Hematopoietic multipotent progenitor cell treated with erythropoietin and hydrocortisone succinate and interleukin-3 and kit ligand, for 8 days (in vitro differentiated cells): ENCODE data around the gene CELF3.

Experiments
- DNase-seq: peaks from one replicate; pipeline ENCODE4 v3.0.0-alpha.2; 2015

CELF3 gene

DNA sequence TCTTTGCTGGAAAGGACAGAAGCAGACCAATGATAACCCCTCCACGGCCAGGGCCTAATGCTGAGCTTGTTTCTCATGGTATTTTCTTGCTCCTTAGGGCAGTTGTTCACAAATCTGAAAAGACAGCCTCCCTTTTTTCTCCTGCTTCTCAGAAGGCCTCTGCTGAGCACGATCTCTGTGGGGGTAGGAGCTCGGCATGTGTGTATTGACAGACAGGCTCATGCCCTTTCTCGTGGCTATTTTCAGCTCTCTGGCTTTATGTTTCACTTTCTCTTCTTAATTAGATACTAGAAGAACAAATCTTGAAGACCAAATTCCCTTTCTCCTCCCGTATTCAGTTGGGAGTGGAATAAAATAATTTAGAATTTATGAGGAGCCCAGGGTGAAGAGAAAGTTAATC is 4.0 kb upstream of the CELF3 start:
- DNase-seq: no peak

DNA sequence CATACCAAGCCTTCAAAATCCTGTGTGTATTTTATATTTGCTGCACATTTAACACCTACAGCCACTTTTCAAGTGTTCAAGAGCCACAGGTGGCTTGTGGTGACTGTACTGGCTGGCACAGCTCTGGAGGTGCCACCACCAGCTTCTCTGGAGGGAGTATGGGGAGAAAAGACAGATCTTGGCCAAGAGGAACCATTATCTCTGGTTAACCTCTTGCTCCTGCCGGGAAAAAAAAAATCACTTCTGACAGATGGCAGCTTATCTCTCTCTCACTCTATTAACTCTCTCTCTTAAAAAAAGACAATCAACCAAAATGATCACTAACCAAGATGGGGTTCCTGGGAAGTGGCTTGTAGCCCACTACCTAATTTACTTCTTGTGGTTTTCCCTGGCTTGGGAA is 3.5 kb upstream of the CELF3 start:
- DNase-seq: peak; percentile 60

- DNase-seq: no peak
These were observed 2.1 kb upstream of the CELF3 start for GRCh38 chr1:151718666-151719065.

- no peak for DNase-seq
These were observed 1.4 kb upstream of the CELF3 start for GRCh38 chr1:151718011-151718431.

GRCh38 chr1:151716405-151716762 is 219 bp downstream of the CELF3 start:
- DNase-seq: no peak

DNA sequence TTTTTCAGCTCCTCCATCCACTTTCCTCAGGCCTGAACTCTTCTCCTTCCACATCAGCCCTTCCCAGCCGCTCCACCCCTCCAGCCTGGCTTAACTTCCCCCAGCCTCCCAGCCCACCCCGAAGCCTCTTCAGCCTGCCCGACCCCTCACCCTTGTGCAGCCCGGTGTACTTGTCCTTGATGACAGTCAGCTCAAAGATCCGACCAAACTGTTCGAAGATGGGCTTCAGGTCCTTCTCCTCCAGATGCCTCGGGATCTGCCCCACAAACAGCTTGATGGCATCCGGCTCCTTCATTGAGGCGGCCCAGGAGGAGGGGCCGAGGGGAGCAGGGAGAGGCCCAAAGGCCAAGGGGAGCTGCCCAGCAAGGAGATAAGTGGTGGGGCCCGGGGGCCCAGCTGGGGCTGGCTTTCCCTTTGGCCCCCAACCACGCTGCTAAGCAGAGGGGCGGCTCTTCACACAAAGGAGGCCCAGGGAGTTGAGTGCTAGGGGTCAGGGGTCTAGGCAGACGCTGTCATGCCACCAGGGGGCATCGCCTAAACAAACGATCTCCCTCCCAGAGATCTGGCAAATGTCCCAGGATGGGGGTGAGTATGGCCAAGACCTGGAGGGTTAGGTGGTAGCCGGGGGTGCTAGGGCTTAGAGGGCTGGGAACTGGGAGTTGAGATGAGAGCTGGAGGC is 738 bp downstream of the CELF3 start:
- DNase-seq: peak; percentile 52

GRCh38 chr1:151714820-151715725 is 1.5 kb downstream of the CELF3 start:
- DNase-seq: peak; percentile 92

DNA sequence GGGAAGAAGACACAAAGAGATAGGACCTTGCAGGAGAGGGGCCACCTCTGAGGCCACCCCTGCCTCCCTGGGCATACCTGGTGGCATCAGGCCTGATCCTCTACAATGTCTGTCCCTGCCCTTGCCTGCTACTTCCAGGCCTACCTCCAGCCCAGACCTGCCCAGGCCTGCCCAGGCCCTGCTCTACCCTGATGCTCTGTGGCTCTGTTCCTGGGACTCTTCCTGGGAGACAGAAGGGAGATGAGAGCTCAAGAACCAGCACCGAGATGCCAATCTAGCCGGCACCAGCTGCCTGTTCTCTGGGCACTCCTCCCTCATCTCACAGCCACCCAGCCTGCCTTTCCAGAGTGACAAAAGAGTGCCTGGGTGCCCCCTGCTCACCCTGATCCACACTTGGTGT is 2.7 kb downstream of the CELF3 start:
- no peak for DNase-seq

- DNase-seq: no peak
These were observed 3.6 kb downstream of the CELF3 start for GRCh38 chr1:151713044-151713443.

DNA sequence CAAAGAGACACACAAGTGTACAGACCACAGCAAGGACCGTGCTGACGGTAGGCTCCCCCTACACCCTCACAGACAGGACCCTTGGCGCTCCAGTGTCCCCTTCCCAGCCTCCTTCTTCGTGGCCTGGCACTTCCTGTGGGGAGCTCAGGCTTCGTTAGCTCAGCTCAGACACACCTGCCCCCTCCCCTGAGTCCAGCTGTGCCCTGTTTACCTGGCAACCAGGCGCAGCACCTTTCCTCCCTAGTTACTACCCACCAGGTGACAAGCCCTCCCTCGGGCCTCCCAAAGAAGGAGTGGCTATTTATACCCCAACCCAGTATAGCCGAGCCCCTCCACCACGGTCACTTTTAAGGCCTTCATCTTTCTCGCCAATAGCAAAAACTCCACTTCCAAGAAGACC is 4.7 kb downstream of the CELF3 start:
- DNase-seq: no peak

DNA sequence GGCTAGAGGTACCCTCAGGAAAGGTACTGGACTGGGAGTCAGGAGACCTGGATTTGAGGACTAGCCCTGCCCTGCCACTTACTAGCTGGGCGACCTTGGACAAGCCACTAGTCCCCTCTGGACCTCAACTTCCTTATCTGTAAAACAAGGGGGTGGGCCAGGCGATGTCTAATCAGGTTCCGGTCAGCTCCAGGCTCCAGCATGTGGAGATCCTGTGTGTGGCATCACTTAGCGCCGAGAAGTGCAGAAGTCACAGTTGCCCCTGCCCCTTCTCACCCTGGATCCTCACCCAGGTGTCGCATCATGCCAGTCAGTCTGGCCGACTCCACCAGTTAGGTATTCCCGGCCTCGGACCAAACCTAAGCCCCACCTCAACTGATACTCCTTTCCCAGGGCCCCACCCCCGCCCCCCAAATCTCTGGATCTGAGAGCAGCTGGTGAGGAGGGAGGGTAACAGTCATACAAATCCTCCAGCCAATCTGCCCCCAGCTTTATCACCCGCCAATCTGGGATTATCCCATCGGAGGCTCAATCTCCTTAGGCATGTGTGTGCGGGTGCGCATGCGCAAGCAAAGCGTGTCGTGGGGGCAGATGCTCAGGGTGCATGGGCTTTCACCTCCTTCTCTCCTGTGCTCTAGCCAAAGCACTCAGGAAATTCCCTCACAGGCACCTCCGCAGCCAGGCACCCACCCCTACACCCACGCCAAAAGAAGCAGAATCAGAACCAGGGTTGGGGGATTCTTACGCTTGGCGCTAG is 5.4 kb downstream of the CELF3 start:
- no peak for DNase-seq

DNA sequence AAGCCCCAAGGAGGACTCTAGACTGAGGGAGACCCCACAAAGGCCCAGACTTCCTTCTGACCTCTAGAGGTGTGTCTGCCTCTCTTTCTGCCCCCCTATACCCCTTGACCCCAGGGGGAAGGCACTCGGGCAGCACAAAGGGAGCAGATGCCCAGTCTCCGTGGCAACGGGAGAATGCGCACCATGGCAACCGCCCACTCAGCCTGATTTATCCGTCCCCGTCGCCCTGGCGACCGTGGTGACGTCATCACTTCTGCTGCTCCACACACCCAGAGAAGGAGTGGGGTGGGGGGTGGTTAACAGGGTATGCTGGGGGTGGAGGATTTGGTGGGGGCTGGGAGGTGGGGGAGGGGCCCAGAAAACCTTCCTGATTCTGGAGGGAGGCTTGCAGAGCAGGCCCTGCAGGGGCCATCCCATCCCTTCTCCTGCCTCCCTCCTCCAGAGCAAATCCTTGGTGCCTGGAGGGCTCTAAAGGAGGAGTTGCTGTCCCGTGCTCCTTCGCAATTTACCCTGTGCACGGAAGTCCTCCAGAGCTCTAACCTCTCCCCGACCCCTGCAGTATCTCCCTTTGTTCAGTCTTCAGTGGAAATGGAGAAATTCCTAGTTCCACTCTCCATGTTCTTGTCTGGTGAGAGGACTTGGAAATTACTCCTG is 6.3 kb downstream of the CELF3 start:
- peak; percentile 8 for DNase-seq

- DNase-seq: no peak
These were observed 7.7 kb downstream of the CELF3 start for GRCh38 chr1:151708891-151709290.

GRCh38 chr1:151707541-151708065 is 9.0 kb downstream of the CELF3 start:
- no peak for DNase-seq

GRCh38 chr1:151706464-151707415 is 9.9 kb downstream of the CELF3 start:
- no peak for DNase-seq

- DNase-seq: no peak
These were observed 10.7 kb downstream of the CELF3 start for GRCh38 chr1:151705753-151706463.

DNA sequence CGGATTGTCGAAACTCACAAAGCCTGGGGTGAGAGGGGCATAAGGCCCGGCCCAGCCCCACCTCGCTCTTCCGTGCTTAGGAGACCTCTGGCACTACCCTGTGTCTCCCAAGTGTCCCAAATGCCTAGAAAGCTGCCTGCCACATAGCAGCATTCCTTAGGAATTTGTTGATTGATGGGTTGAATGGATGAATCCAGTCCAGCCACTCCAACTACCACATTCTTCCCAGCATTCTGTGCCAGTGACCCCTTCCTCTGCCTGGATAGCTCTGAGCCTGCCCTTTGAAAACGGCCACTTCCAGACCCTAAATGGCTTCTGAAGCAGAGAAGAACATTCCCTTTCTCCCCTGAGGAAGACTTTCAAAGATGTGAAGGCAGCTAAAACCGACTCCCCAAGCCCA is 11.5 kb downstream of the CELF3 start:
- no peak for DNase-seq

- no peak for DNase-seq
These were observed 12.4 kb downstream of the CELF3 start for GRCh38 chr1:151704246-151704645.

GRCh38 chr1:151703813-151704212 is 12.8 kb downstream of the CELF3 start:
- no peak for DNase-seq

- no peak for DNase-seq
These were observed 13.7 kb downstream of the CELF3 start for GRCh38 chr1:151702936-151703335.

DNA sequence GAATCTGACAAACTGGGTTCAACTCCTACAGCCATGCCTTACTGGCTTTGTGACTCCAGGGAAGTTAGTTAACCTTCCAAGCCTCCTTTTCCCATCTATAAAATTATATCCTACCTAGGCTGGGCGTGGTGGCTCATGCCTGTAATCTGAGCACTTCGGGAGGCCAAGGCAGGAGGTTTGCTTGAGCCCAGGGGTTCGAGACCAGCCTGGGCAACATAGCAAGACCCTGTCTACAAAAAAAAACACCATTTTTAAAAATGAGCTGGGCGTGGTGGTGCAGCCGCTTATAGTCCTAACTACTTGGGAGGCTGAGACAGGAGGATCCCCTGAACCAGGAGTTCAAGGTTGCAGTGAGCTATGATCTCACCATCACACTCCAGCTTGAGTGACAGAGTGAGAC is 15.1 kb downstream of the CELF3 start:
- DNase-seq: no peak
